GM19468 (cell line): Measurements from ENCODE around the gene TCP11X1.
"Not testable (repeated sequence)": the region's sequence is repeated elsewhere in the genome, so short reads cannot be mapped to it uniquely, and the experiment has no call there.

Experiments
- ATAC-seq: cut with Tn5 transposase; IDR thresholded peaks from one replicate; pipeline ENCODE4 v1.9.1; 2021; ENCODE audit warnings: mild to moderate bottlenecking, moderate library complexity, moderate number of reproducible peaks; ENCODE audit not compliant: unreplicated experiment; ENCODE audit errors: extremely low read depth

The TCP11X1 gene

DNA sequence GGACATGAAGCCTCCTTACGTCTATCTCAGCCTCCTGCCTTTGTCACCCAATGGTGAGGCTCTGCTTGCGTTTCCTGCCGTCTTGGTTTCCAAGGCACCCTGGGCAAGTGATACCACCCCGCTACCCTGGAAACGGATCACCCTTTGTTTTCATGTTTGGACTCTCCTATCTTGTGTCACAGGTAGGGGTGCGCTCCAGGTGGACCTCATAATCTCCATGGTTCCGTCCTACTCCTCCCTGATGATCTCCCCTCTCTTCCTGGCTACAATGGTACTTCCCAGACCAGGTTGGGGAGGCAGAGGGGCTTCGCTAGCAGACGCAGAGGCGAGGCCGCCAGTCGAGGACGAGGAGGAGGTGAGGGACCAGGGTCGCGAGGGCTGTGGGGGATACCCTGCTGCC lies at the start of gene TCP11X1:
Gene TCP11X1, plus strand, starts transcription at position 316 of the 400 bp plus-strand sequence.
- not testable (repeated sequence) for ATAC-seq

GRCh38 chrX:102185967-102186720 lies 29.0 kb upstream of the TCP11X1 start:
- ATAC-seq = no peak

DNA sequence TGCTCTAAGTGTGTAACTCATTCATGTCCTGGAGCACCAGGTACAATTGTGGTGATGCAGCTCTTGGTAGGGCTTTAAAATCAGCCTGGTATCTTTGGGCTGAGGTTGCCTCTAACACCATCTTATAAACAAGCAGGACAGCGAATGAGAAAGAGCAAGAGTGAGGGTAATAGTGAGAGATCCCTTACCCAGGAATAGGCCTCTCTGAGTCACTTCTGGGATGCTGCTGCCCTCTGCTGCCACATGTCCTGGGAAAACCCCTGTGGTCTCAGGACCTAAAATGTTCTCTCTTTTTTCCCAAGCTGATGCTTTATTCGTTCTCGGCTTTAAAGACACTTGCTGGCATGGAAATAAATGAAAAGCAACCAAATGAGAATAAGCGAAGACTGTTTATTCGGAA lies 7.2 kb upstream of the TCP11X1 start:
- ATAC-seq = not testable (repeated sequence)

DNA sequence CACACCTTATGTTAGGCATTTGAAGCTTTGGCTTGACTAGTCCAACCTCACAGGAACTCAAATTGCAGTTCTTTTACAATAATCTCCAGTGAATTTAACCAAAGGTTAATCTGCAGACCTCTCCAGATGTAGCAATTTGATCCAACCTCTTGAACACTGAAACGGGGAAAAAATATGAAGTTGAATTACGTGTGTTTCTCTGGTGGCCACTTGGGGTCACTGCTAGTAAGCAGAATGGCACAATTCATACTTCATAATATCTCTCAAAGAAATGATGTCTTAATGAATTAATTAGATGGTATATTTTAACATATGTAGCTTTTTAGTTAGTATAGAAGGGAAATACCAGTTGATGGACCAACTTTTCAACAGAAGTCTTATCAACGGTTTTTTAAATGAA lies 1.4 kb downstream of the TCP11X1 start:
- ATAC-seq = not testable (repeated sequence)

- ATAC-seq = not testable (repeated sequence)
These were observed 20.6 kb downstream of the TCP11X1 start for GRCh38 chrX:102235678-102236077.

- ATAC-seq = not testable (repeated sequence)
These were observed 25.2 kb downstream of the TCP11X1 start for GRCh38 chrX:102240265-102240664.

GRCh38 chrX:102246893-102247292 lies 31.8 kb downstream of the TCP11X1 start, which contains the start of gene NXF2:
TSS of gene NXF2 (plus strand) at chrX:102247167. CDS start at chrX:102307079, 59,912 bp downstream.
- ATAC-seq = not testable (repeated sequence)

DNA sequence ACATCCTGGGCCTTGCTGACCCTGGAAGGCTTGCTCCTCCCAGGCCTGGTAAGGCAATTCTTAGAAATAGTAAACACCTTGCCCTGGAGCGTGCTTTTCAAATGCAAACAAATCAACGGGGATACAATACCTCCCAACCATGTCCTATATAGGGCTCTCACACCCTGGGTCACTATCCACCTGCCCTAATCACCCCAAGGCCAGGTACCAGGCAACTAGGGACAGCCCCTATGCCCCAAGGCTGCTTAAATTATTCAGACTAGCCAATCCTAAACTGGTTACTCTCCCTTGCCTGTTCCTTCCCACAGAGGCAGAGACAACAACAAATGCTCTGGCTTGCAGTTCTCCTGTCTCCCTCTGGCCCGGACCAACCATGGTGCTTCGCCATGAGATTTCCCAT lies 57.1 kb downstream of the TCP11X1 start:
- ATAC-seq = not testable (repeated sequence)
